Stimulated activated CD8-positive, alpha-beta memory T cell treated with anti-CD3 and anti-CD28 coated beads, Interleukin-4, amount 100 ng/mL, for 48 hours (primary cell): Measurements from ENCODE around the gene IQCN.

ENCODE experiments used
- DNase-seq: peaks from one replicate; pipeline ENCODE4 v3.0.0-alpha.2; 2020

Gene IQCN

GRCh38 chr19:18264137-18264854, 10.0 kb downstream of the IQCN start:
- DNase-seq = no peak

GRCh38 chr19:18263324-18264136, 10.7 kb downstream of the IQCN start:
- DNase-seq = no peak

- DNase-seq = no peak
Measured at GRCh38 chr19:18262917-18263316, 11.3 kb downstream of the IQCN start.

- DNase-seq = no peak
Measured at GRCh38 chr19:18262144-18262543, 12.1 kb downstream of the IQCN start.

- DNase-seq = no peak
Measured at GRCh38 chr19:18261474-18261873, 12.8 kb downstream of the IQCN start.

GRCh38 chr19:18259893-18260292, 14.4 kb downstream of the IQCN start:
- no peak for DNase-seq

- DNase-seq = no peak
Measured at GRCh38 chr19:18257503-18258470, 16.5 kb downstream of the IQCN start.

- no peak for DNase-seq
Measured at GRCh38 chr19:18254546-18255503, 19.4 kb downstream of the IQCN start.

- DNase-seq = no peak
Measured at GRCh38 chr19:18253716-18254115, 20.5 kb downstream of the IQCN start.

GRCh38 chr19:18253130-18253529, 21.1 kb downstream of the IQCN start:
- no peak for DNase-seq

GRCh38 chr19:18252370-18252717, 21.9 kb downstream of the IQCN start:
- DNase-seq = no peak

GRCh38 chr19:18251587-18252369, 22.5 kb downstream of the IQCN start:
- DNase-seq = peak; percentile 94

GRCh38 chr19:18249834-18250233, 24.4 kb downstream of the IQCN start:
- DNase-seq = no peak

- DNase-seq = no peak
Measured at GRCh38 chr19:18245297-18245696, 29.0 kb downstream of the IQCN start.

GRCh38 chr19:18239303-18239702, 34.9 kb downstream of the IQCN start:
- no peak for DNase-seq

- no peak for DNase-seq
Measured at GRCh38 chr19:18234194-18234593, 40.1 kb downstream of the IQCN start.

GRCh38 chr19:18233224-18233825, 40.9 kb downstream of the IQCN start:
- peak; percentile 69 for DNase-seq

- DNase-seq = peak; percentile 43
Measured at GRCh38 chr19:18232540-18233223, 41.6 kb downstream of the IQCN start.

- DNase-seq = no peak
Measured at GRCh38 chr19:18231775-18232174, 42.5 kb downstream of the IQCN start.
